Measurements from ENCODE around the gene AKT1S1. TPM values are rescaled to one million over a fixed set of nuclear protein-coding genes. Genes with fewer than 3 reads are reported as not detected.

The AKT1S1 gene
- total RNA-seq, 4 donors from 2014 or later: 16.2 to 31.0 (median 20.4) TPM

DNA sequence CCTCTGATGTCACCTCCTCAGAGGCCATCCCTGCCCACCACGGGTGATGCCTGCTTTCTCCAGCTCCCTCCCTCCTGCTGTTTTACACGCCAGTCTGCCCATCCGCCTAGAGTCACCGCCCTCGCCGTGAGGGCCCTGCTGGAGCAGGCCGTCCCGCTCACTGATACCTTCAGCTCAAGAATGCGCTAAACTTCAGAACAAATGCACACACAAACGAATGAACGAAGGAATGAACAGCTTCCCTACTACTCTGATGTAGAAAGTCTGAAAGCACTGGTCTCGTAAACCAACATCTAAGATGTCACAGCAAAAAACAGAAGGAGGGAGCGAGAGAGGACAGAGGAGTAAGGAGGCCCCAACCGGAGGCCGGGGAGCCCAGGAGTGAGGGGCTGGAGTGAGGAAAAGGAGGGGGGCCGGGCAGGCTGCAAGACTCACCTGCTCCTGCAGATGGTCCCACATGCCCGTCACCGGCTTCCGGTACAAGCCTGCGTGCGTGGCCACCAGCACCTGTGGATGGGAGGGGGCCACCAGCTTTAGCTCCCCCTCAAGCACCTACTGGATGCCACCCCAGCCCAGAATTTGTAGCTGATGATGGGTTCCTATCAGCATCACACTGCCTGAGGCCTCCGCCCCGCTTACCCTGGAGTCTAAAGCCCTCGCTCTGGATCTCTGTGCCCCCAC, 13.8 kb downstream of the AKT1S1 start:
- intact Hi-C loops (cut with DNase I): no loop called here
- H3K4me3 ChIP-seq: no peak overlapping the region
- no peak overlapping the region for H3K27ac ChIP-seq
- DNase-seq: no peak
- H3K9me3 ChIP-seq: no peaks in the 10 kb centered on the region
- peaks cover 19 to 67% (median 45%) of the 10 kb centered on the region in 3 donors for H3K36me3 ChIP-seq
- 89 to 91% methylated on average over 14 to 23 of the region's 24 CpGs for WGBS, 2 donors
- H3K27me3 ChIP-seq: no peaks in the 10 kb centered on the region
- peaks cover 15 to 60% (median 28%) of the 10 kb centered on the region in 3 donors for H3K4me1 ChIP-seq
- TF ChIP-seq POLR2A (IDR thresholded peaks at IDR 0.05): no peak
- TF ChIP-seq CTCF (IDR thresholded peaks at IDR 0.05): no peak

DNA sequence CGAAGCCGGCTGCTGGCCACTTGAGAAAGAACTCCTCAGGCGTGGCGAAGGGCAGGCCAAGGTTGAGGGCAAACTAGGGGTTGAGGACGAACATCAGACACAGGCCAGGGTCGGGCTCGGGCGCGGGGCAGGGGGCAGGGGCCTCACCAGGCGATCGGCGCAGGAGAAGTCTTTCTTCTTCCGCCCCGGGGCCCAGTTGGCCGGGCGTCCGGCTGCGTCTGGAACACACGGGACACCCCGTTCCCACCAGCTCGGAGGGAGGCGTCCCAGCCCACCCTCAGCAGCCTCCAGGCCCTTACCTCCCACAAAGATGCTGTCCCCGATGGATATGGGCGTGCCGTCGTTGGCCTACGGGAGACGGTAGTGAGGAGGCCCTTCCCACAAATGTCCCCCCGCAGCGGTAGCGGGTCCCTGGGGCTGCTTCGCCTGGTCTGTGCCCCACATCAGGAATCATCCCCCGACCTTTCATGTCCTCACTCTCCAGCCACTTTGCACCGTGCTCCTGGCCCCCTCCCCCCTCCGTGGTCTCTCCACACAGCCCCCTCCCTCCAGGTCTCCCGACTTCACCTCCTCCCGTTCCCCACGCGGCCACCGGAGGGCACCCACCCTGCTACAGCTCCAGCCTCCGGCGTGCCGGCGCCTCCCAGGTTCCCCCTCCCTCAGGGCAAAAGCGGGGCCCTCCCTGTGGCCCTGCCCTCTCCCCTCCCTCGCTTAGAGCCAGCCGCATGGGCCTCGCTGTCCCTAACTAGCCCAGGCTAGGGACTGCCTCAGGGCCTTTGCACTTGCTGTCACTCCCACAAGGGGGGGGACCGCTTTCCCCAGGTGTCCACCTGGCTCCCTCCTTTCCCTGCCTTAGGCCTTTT, 14.5 kb downstream of the AKT1S1 start:
- no peak for DNase-seq
- peak overlapping the region in 1 of 4 donors; percentile 5 for H3K27ac ChIP-seq
- peaks cover 15 to 52% (median 23%) of the 10 kb centered on the region in 3 donors for H3K4me1 ChIP-seq
- no peaks in the 10 kb centered on the region for H3K9me3 ChIP-seq
- TF ChIP-seq POLR2A (IDR thresholded peaks at IDR 0.05) (no peak), CTCF (IDR thresholded peaks at IDR 0.05) (no peak)
- H3K36me3 ChIP-seq: peaks cover 25 to 75% (median 49%) of the 10 kb centered on the region in 3 donors
- no peaks in the 10 kb centered on the region for H3K27me3 ChIP-seq
- H3K4me3 ChIP-seq: no peak overlapping the region
- 78 to 85% methylated on average over 19 to 39 of the region's 49 CpGs for WGBS, 2 donors
- intact Hi-C loops (cut with DNase I): no loop called here

DNA sequence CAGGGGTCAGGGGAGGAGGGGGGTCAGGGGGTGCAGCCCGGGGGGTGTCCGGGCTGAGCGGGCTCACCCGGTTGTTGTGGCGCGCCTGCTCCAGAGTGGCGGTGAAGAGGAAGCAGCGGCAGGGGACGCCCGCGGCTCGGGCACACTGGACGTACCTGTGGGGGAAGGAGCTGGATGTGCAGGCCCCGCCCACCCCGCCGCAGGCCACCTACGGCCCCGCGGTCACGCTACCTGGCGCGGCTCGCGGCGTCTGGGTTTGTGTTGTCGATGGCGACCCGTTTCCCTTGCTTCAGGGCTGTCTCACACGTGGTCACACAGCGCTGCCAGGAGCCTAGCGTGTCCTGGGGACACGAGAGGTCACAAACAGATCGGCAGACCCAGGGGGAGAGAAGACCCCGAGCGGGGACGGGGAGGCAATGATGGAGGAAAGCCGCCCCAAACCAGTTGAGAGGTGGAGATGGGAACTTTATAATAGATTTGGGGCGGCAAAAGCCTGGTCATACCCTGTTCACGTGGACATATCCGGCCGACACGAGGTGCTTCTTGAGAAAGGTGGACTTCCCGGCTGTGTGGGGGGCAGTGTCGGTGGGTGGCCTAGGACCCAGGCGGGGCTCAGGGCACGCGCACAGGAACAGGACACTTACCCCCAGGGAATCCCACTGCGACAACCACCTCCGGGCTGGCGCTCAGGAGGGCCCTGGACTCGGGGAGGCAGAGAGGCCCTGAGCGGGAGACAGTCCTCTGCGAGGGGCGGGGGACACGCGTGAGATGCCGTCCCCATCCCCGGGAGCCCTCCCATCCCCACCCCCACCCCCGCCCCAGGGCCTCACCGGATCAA, 15.4 kb downstream of the AKT1S1 start:
- WGBS, 2 donors: 78 to 86% methylated on average over 8 to 9 of the region's 60 CpGs
- peak overlapping the region; percentile 33 to 79 (median 58) for H3K27ac ChIP-seq
- H3K27me3 ChIP-seq: no peaks in the 10 kb centered on the region
- TF ChIP-seq CTCF (IDR thresholded peaks at IDR 0.05) (no peak), POLR2A (IDR thresholded peaks at IDR 0.05) (no peak)
- H3K4me3 ChIP-seq: peak overlapping the region in 1 of 4 donors; percentile 15
- intact Hi-C loops (cut with DNase I): no loop called here
- DNase-seq: no peak
- peaks cover 15 to 47% (median 23%) of the 10 kb centered on the region in 3 donors for H3K4me1 ChIP-seq
- no peaks in the 10 kb centered on the region for H3K9me3 ChIP-seq
- peaks cover 27 to 83% (median 56%) of the 10 kb centered on the region in 3 donors for H3K36me3 ChIP-seq

DNA sequence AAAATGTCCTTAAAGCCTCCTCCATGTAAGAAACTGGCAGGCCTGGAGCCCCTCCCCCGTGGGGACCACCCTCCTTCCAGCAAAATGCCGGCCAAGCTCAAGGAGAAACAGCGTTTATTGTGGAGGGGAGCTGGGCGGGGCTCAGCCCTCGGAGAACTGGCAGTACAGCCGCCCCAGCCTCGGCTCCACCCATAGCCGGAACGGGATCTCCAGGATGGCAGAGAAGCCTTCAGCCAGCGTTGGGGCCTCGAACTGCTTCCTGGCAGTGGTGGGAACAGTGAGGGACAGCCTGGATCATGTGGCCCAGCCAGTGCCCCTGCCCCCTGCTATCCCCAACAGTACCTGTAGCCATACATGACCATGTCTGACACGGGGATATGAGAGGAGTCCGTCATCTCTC, 16.0 kb downstream of the AKT1S1 start:
- no peaks in the 10 kb centered on the region for H3K27me3 ChIP-seq
- no peak for DNase-seq
- intact Hi-C loops (cut with DNase I): no loop called here
- WGBS, 2 donors: 38% methylated on average over 3 of the region's 13 CpGs; no CpG with 5 or more reads in 1 of the 2 donors
- peak overlapping the region in 1 of 4 donors; percentile 15 for H3K4me3 ChIP-seq
- TF ChIP-seq POLR2A (IDR thresholded peaks at IDR 0.05) (no peak), CTCF (IDR thresholded peaks at IDR 0.05) (no peak)
- H3K36me3 ChIP-seq: peaks cover 32 to 90% (median 60%) of the 10 kb centered on the region in 3 donors
- H3K4me1 ChIP-seq: peaks cover 8 to 41% (median 16%) of the 10 kb centered on the region in 3 donors
- H3K9me3 ChIP-seq: no peaks in the 10 kb centered on the region
- peak overlapping the region; percentile 33 to 79 (median 58) for H3K27ac ChIP-seq
